HFFc6 (cell line): Measurements from ENCODE around the gene ZNF469. TPM values are rescaled to one million over a fixed set of nuclear protein-coding genes. Genes with fewer than 3 reads are reported as not detected.

Experiments
- DNase-seq: peaks from one replicate; pipeline ENCODE4 v3.0.0-alpha.2; 2018
- H3K27ac Mint-ChIP-seq: 2 replicates; pipeline ENCODE4 v1.8.0; 2020; ENCODE audit warnings: mild to moderate bottlenecking, mixed read lengths
- H3K27me3 Mint-ChIP-seq: 2 replicates; pipeline ENCODE4 v1.8.0; 2021; ENCODE audit warnings: mild to moderate bottlenecking, moderate library complexity, mixed read lengths; ENCODE audit not compliant: insufficient read depth
- H3K36me3 Mint-ChIP-seq: 2 replicates; pipeline ENCODE4 v1.8.0; 2021; ENCODE audit warnings: low read depth, mixed read lengths
- H3K4me1 Mint-ChIP-seq: 2 replicates; pipeline ENCODE4 v1.8.0; 2020; ENCODE audit warnings: low read depth, mixed read lengths
- H3K4me3 Mint-ChIP-seq: 2 replicates; pipeline ENCODE4 v1.8.0; 2020; ENCODE audit warnings: mild to moderate bottlenecking, moderate library complexity, mixed read lengths
- H3K9me3 Mint-ChIP-seq: 2 replicates; pipeline ENCODE4 v1.8.0; 2020; ENCODE audit warnings: mild to moderate bottlenecking, mixed read lengths
- CTCF ChIP-seq: fragments of 200-600 bp; sonication (generic); IDR thresholded peaks from 2 replicates; pipeline ENCODE4 v1.5.0; 2021; ENCODE audit warnings: antibody characterized with exemption, mild to moderate bottlenecking
- total RNA-seq, 6 experiments: library from RNA; stranded (reverse); fragmentation: NEBNext Ultra II Directional; extraction: Animal tissue kit (Norgen Biotek cat#: 25700); gene quantifications; 2 replicates in 1 of 6; 3 replicates in 5 of 6; pipeline ENCODE4 v1.2.3, GENCODE V29; 2021

ZNF469 gene
- total RNA-seq, 6 experiments from 2014 or later, result 9.4 to 17.5 (median 10.1) TPM

- peak overlapping the region; percentile 44 for H3K27ac Mint-ChIP-seq
- peaks cover 19% of the 10 kb centered on the region for H3K4me1 Mint-ChIP-seq
- H3K27me3 Mint-ChIP-seq, result peaks cover 5% of the 10 kb centered on the region
- no peaks in the 10 kb centered on the region for H3K9me3 Mint-ChIP-seq
- no peak overlapping the region for H3K4me3 Mint-ChIP-seq
- H3K36me3 Mint-ChIP-seq, result peaks cover under 1% of the 10 kb centered on the region
- no peak for DNase-seq
- no peak for TF ChIP-seq CTCF
Measured at GRCh38 chr16:88404769-88405168, 22.0 kb downstream of the ZNF469 start.

- H3K9me3 Mint-ChIP-seq, result no peaks in the 10 kb centered on the region
- peak overlapping the region; percentile 66 for H3K27ac Mint-ChIP-seq
- TF ChIP-seq CTCF, result no peak
- H3K36me3 Mint-ChIP-seq, result peaks cover 7% of the 10 kb centered on the region
- DNase-seq, result no peak
- peaks cover 19% of the 10 kb centered on the region for H3K4me1 Mint-ChIP-seq
- no peak overlapping the region for H3K4me3 Mint-ChIP-seq
- H3K27me3 Mint-ChIP-seq, result peaks cover 5% of the 10 kb centered on the region
Measured at GRCh38 chr16:88405216-88406060, 22.7 kb downstream of the ZNF469 start.

GRCh38 chr16:88406096-88407041 lies 23.6 kb downstream of the ZNF469 start:
- peak; percentile 35; the same call in 1 of the 2 replicates for TF ChIP-seq CTCF
- Mint-ChIP-seq H3K27me3 (peaks cover 5% of the 10 kb centered on the region), H3K4me1 (peaks cover 19% of the 10 kb centered on the region), H3K36me3 (peaks cover 8% of the 10 kb centered on the region), H3K27ac (peak overlapping the region; percentile 66; the same call in 1 of the 2 replicates), H3K9me3 (no peaks in the 10 kb centered on the region), H3K4me3 (no peak overlapping the region)
- no peak for DNase-seq

GRCh38 chr16:88407042-88407420 lies 24.3 kb downstream of the ZNF469 start:
- no peak overlapping the region for H3K27ac Mint-ChIP-seq
- no peak for TF ChIP-seq CTCF
- H3K4me1 Mint-ChIP-seq, result peaks cover 19% of the 10 kb centered on the region
- H3K36me3 Mint-ChIP-seq, result peaks cover 8% of the 10 kb centered on the region
- H3K9me3 Mint-ChIP-seq, result no peaks in the 10 kb centered on the region
- H3K4me3 Mint-ChIP-seq, result no peak overlapping the region
- DNase-seq, result no peak
- H3K27me3 Mint-ChIP-seq, result peaks cover 5% of the 10 kb centered on the region

GRCh38 chr16:88407807-88408206 lies 25.0 kb downstream of the ZNF469 start:
- no peak for DNase-seq
- no peaks in the 10 kb centered on the region for H3K9me3 Mint-ChIP-seq
- H3K27ac Mint-ChIP-seq, result no peak overlapping the region
- peaks cover 7% of the 10 kb centered on the region for H3K27me3 Mint-ChIP-seq
- TF ChIP-seq CTCF, result no peak
- peaks cover 8% of the 10 kb centered on the region for H3K36me3 Mint-ChIP-seq
- no peak overlapping the region for H3K4me3 Mint-ChIP-seq
- peaks cover 19% of the 10 kb centered on the region for H3K4me1 Mint-ChIP-seq
